Hepatocyte (in vitro differentiated cells): ENCODE data around the gene PTPRK. TPM values are rescaled to one million over a fixed set of nuclear protein-coding genes. Genes with fewer than 3 reads are reported as not detected.

Experiments used
- DNase-seq: peaks from one replicate; pipeline ENCODE4 v3.0.0-alpha.2; 2016; ENCODE audit warnings: low spot score
- H2AFZ ChIP-seq: fragments of 200-600 bp; sonication (generic); 2 replicates; pipeline ENCODE4 v1.6.0; 2016; ENCODE audit warnings: antibody characterized with exemption, mild to moderate bottlenecking
- H3K27ac ChIP-seq: fragments of 200-600 bp; sonication (generic); 2 replicates; pipeline ENCODE4 v1.5.1; 2016; ENCODE audit warnings: mild to moderate bottlenecking
- H3K27me3 ChIP-seq: fragments of 200-600 bp; sonication (generic); 2 replicates; pipeline ENCODE4 v1.6.1; 2016
- H3K36me3 ChIP-seq: fragments of 200-600 bp; sonication (generic); replicated peaks from 2 replicates; pipeline ENCODE4 v1.5.1; 2016; ENCODE audit warnings: low read depth; ENCODE audit not compliant: insufficient read depth
- H3K4me1 ChIP-seq: fragments of 200-600 bp; sonication (generic); 2 replicates; pipeline ENCODE4 v1.5.1; 2016; ENCODE audit warnings: mild to moderate bottlenecking, moderate library complexity; ENCODE audit not compliant: insufficient read depth
- H3K4me2 ChIP-seq: fragments of 200-600 bp; sonication (generic); 2 replicates; pipeline ENCODE4 v1.6.0; 2016
- H3K4me3 ChIP-seq: fragments of 200-600 bp; sonication (generic); 2 replicates; pipeline ENCODE4 v1.5.1; 2016; ENCODE audit warnings: mild to moderate bottlenecking
- H3K79me2 ChIP-seq: fragments of 200-600 bp; sonication (generic); 2 replicates; pipeline ENCODE4 v1.6.0; 2017; ENCODE audit warnings: mild to moderate bottlenecking
- H3K9me2 ChIP-seq: fragments of 200-600 bp; sonication (generic); replicated peaks from 2 replicates; pipeline ENCODE4 v1.6.0; 2017; ENCODE audit warnings: mild to moderate bottlenecking; ENCODE audit not compliant: insufficient read depth
- H3K9me3 ChIP-seq: fragments of 200-600 bp; sonication (generic); 2 replicates; pipeline ENCODE4 v1.5.1; 2016; ENCODE audit warnings: low read depth, mild to moderate bottlenecking
- H4K20me1 ChIP-seq: fragments of 200-600 bp; sonication (generic); 2 replicates; pipeline ENCODE4 v1.6.0; 2016; ENCODE audit warnings: mild to moderate bottlenecking; ENCODE audit not compliant: insufficient read depth, poor library complexity, severe bottlenecking
- CTCF ChIP-seq: fragments of 200-600 bp; sonication (generic); IDR thresholded peaks from 2 replicates; pipeline ENCODE4 v1.5.1; 2016; ENCODE audit warnings: antibody characterized with exemption, mild to moderate bottlenecking; ENCODE audit not compliant: poor library complexity
- EZH2 ChIP-seq: fragments of 200-600 bp; sonication (generic); IDR thresholded peaks from 2 replicates; pipeline ENCODE4 v1.6.1; 2016; ENCODE audit warnings: antibody characterized with exemption, mild to moderate bottlenecking, borderline replicate concordance
- EZH2phosphoT487 ChIP-seq: fragments of 200-600 bp; sonication (generic); IDR thresholded peaks from one replicate; pipeline ENCODE4 v1.6.1; 2018; ENCODE audit warnings: antibody characterized with exemption, mild to moderate bottlenecking, low read depth, moderate library complexity; ENCODE audit not compliant: unreplicated experiment, severe bottlenecking
- WGBS: methylation state at CpG from one replicate; pipeline ENCODE4 v1.1.6; 2016; ENCODE audit warnings: low lambda C conversion rate; ENCODE audit errors: missing lambda C conversion rate; 5-methylcytosine and 5-hydroxymethylcytosine counted together
- polyA plus RNA-seq: library from polyadenylated mRNA; unstranded; fragments of >200 nt; fragmentation: Nextera tagmentation; extraction: Ambion mirVana; gene quantifications from 2 replicates; pipeline ENCODE4 v1.2.1, GENCODE V29; 2016
- total RNA-seq: library from RNA; depleted of rRNA; stranded (reverse); fragments of >200 nt; gene quantifications from 2 replicates; pipeline ENCODE4 v1.2.3, GENCODE V29; 2014

The PTPRK gene
- total and polyA plus RNA-seq, 2 experiments from 2014 or later, result 42.0 to 80.2 TPM

GRCh38 chr6:128461501-128461900 lies 58.9 kb downstream of the PTPRK start:
- WGBS, result 60% methylated on average over 3 of the region's 3 CpGs

GRCh38 chr6:128456510-128457230 lies 63.7 kb downstream of the PTPRK start:
- Histone ChIP-seq H3K36me3 (no peaks in the 10 kb centered on the region), H3K27ac (peak overlapping the region; percentile 5), H3K27me3 (no peaks in the 10 kb centered on the region), H3K4me2 (peak overlapping the region; percentile 17), H3K4me1 (no peaks in the 10 kb centered on the region), H3K4me3 (no peak overlapping the region), H3K9me3 (no peaks in the 10 kb centered on the region), H4K20me1 (no peaks in the 10 kb centered on the region), H2AFZ (no peak overlapping the region), H3K9me2 (no peaks in the 10 kb centered on the region), H3K79me2 (peaks cover 82% of the 10 kb centered on the region)
- TF ChIP-seq EZH2 (no peak), CTCF (no peak)
- 80% methylated on average over 2 of the region's 2 CpGs for WGBS
- no peak for DNase-seq

More at GRCh38 chr6:128461501-128461900, 58.9 kb downstream of the PTPRK start:
- H3K4me2 ChIP-seq, result no peak overlapping the region
- H3K4me1 ChIP-seq, result no peaks in the 10 kb centered on the region
- peaks cover 75% of the 10 kb centered on the region for H3K79me2 ChIP-seq
- no peak overlapping the region for H3K27ac ChIP-seq
- no peaks in the 10 kb centered on the region for H3K36me3 ChIP-seq
- no peak for TF ChIP-seq CTCF
- H3K9me2 ChIP-seq, result no peaks in the 10 kb centered on the region
- no peak overlapping the region for H3K4me3 ChIP-seq
- no peaks in the 10 kb centered on the region for H3K27me3 ChIP-seq
- no peak overlapping the region for H2AFZ ChIP-seq
- no peak for DNase-seq
- H3K9me3 ChIP-seq, result no peaks in the 10 kb centered on the region
- H4K20me1 ChIP-seq, result no peaks in the 10 kb centered on the region

- no peak overlapping the region for H2AFZ ChIP-seq
- H3K9me2 ChIP-seq, result no peaks in the 10 kb centered on the region
- no peaks in the 10 kb centered on the region for H3K36me3 ChIP-seq
- 93% methylated on average over 3 of the region's 3 CpGs for WGBS
- no peaks in the 10 kb centered on the region for H3K4me1 ChIP-seq
- peak overlapping the region; percentile 17 for H3K4me2 ChIP-seq
- H3K27ac ChIP-seq, result peak overlapping the region; percentile 5
- DNase-seq, result no peak
- no peak overlapping the region for H3K4me3 ChIP-seq
- no peaks in the 10 kb centered on the region for H3K27me3 ChIP-seq
- TF ChIP-seq EZH2 (no peak), CTCF (no peak), EZH2phosphoT487 (no peak)
- H4K20me1 ChIP-seq, result no peaks in the 10 kb centered on the region
- H3K9me3 ChIP-seq, result no peaks in the 10 kb centered on the region
- H3K79me2 ChIP-seq, result peaks cover 82% of the 10 kb centered on the region
Measured at GRCh38 chr6:128455959-128456358, 64.4 kb downstream of the PTPRK start.

- WGBS, result 91% methylated on average over 2 of the region's 2 CpGs
- no peak for DNase-seq
- H3K4me1 ChIP-seq, result no peaks in the 10 kb centered on the region
- peaks cover 81% of the 10 kb centered on the region for H3K79me2 ChIP-seq
- H4K20me1 ChIP-seq, result no peaks in the 10 kb centered on the region
- no peak overlapping the region for H2AFZ ChIP-seq
- H3K9me3 ChIP-seq, result no peaks in the 10 kb centered on the region
- H3K27me3 ChIP-seq, result no peaks in the 10 kb centered on the region
- no peak for TF ChIP-seq EZH2phosphoT487
- TF ChIP-seq CTCF, result no peak
- no peak for TF ChIP-seq EZH2
- no peaks in the 10 kb centered on the region for H3K36me3 ChIP-seq
- H3K4me3 ChIP-seq, result no peak overlapping the region
- H3K4me2 ChIP-seq, result no peak overlapping the region
- H3K27ac ChIP-seq, result no peak overlapping the region
- no peaks in the 10 kb centered on the region for H3K9me2 ChIP-seq
Measured at GRCh38 chr6:128452713-128453112, 67.7 kb downstream of the PTPRK start.
